CD4-positive, alpha-beta T cell treated with Interleukin-4 for 4 hours (primary cell): ENCODE data around the gene EPHB1.

Experiments
- DNase-seq: peaks from one replicate; pipeline ENCODE4 v3.0.0-alpha.2; 2020

EPHB1 gene

DNA sequence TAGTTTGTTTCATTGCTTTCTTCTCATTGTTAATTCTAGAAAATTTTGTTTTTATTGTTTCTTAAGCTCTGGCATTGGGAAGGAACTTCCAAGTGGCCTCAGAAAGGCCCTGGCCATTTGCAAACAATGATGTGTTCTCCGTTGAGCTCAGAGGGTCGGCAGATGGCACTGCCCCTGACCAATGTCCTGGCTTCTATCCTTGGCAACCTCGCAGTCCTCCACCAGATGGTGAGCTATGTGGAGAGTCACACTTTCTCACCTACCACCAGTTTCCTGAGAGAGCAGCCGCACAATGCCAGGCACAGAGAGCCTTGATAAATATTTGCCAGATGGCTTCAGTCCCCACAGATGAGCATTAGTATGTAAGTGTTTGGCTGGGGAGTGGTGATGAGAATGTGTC, 343.7 kb downstream of the EPHB1 start:
- no peak for DNase-seq

DNA sequence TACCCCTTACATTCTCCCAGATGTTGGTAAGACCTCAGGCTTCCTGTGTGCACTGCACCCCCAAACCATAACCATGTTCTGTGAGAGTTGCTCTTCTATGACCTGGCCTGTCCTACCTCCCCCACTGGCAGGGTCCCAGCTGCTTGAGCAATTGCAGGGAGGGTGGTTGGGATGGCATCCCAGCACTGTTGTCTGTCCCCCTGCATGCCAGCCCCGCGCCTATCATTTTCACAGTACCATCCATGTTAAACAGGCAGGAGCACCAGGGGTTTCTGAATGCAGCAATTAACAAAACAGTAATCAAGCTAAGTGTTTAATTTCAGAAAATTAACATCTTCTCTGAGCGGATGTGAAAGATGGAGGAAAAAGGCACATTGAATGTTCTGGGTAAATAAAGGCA, 345.5 kb downstream of the EPHB1 start:
- no peak for DNase-seq

DNA sequence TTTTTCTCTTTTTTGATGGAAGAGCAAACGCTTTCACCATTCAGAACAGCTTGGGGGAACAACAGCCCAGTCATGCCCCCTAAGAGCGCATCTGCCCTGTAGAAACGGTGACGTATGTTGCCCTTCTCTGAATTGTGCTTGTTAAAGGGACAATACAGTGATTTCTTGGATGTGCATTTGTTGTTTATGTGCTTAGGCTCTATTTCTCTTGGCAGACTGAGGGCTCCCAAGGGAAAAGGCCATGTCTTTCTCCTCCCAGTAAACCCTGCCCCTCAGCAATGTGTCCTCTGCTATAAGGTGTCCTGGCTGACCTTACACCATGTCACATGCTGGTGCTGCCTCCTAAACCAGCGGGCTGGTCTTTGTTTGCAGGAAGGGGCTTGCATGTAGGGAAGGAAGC, 346.1 kb downstream of the EPHB1 start:
- no peak for DNase-seq

DNA sequence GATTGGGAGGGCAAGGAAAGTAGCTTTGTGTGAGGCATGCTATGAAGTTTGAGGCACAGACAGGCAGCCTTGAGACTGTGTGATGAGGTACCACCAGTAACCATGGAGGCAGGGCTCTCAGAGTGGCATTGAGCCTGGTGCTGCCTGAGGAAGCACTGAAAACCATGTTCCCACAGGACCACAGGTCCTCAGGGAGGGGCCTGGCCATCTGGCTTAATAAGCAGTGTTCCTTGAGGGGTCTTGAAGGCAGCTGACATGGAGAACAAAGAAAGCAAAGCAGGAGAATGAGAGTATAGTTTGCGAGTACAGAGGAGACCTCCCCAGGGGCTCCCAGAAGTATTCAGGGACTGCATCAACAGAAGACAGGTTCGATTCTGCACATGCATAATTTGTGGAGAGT, 346.6 kb downstream of the EPHB1 start:
- no peak for DNase-seq

DNA sequence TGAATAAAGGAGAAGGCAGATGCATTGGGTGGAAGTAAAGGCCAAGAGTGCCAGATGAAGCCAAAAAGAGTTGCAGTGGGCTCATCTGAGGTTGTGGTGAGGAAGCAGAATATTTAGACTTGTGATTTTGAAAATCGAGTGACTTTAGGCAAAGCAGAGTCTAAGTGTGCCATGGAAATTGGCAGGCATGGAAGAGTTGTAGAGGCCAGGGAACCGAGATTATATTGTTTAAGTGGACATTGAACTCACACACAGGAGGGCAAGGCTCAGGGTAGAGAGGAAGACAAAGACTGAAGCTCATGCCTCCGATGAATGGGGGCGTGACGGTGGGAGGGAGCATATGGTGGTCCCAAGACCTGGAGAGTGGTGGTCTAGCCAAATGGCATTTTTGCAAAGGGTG, 347.5 kb downstream of the EPHB1 start:
- no peak for DNase-seq

DNA sequence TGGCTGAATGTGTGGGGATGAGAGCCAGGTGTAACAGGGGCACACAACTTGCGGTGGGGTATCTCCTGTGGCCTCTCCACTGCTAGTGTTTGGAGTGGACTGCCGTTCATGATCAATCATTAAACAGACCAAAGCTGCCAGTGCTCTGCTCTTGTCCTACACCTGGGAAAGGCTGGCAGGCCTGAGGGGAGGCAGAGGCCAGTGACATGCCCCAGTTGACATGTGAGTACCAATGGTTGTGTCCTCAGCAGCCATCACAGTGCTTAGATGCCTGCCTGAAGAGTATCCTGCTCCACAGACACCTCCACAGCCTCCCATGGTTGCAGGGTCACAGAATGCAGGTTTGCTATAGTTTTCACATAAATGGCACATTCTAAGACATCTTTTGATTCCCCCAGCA, 348.4 kb downstream of the EPHB1 start:
- no peak for DNase-seq

DNA sequence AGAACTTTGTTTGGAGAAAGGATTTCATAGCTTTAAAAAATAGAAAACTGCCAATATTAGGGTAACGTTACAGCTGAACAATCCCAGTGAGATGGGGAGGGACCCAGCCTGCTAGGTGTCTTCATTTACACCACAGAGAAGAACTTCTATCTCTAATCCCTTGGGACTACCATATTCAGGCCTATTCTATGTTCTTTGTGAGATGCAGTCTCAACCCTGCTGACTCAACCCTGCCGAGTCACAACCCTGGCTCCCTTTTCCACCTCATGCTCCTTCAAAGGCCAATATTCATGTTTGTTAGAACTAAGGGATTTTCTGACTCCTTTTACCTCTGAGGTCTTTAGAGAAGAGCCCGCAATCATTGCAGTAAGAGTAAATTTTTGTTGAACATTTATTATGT, 350.5 kb downstream of the EPHB1 start:
- DNase-seq: no peak

DNA sequence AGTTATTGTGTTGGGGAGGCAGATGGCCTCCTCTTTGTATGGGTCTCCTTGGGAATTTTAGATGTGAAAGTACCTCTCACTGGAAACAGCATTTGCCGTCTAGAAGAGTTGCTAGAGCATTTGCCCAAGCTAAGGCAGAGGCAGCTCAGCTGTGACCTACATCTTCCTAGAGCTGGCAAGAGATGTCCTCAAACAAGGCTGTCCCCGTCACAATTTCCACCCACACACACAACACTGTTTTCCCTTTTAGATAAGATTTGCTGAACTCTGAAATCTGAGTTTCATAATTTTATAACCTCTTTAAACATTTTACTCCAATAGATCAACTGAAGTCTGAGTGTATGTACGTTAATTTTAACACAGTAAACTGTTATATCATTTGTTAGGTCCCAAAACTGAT, 352.6 kb downstream of the EPHB1 start:
- DNase-seq: no peak

DNA sequence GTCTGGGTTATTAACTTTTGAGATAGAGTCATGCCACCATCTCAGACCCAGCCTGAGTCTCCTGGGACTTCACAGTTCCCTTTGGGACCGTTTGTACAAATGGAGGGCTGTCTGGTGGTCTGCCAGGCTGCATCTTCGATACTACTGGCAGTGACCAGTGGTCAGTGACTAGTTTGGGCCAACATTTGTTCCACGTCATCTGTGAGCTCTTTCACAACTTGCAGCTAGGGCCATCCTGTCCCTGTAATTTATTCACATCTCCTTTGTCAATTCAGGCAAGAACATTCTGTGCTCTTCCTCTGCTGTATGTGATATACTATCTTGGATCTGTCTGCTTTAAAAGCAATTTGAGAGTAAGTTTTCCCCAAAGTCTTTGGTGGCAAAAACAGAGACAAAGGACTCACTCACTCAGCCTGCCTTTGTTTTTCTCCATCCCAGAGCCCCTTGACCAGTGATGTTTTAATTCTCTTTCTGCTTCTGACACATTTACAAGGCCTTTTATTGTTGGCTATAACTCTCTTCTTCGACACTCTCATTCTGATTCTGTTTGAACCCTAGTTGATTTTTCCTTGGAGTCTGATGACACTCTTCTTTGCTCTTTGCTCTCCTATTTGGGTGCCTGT, 353.4 kb downstream of the EPHB1 start:
- no peak for DNase-seq

DNA sequence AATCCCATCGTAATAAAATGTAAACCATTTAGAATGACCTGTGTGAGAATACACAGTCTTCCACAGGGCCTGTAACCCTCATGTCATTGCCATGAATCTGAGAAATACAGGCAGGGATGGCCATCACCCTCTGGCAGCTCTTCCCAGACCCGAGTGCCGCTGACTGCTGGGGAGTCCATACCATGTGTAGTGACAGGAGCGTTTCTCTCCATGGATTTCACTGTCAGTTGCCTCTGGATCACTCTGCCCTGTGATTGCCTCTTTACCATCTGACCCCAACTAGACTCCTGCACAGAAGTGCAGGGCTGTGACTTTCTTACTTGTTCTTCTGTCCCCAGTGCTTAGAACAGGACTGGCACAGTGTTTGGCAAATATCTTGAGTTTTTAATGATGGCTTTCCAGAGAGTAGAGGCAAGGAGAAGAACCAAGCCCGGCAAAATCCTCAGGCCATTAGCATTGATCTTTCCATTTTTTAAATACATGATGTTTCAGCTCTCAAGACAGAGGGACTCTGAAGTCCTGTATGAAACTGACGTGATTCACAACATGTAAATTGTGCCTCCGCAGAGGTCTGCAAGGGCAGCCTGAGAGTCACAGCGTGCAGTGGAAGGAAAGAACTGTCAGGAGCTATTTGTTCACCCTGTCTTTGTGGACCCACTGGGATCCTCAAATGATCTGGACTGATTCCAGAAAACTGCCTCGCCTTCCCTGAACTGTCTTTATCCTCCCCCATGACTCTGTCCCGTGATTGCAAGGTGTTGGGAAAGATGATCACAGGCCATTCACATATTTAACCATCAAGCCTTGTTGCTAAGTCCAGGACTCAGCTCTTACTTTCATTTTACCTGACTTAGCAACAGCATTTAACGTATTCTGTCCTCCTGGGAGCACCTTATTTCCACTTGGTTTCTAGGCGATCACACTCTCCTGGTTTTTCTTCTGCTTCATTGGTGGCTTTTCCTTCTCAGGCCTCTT, 354.9 kb downstream of the EPHB1 start:
- DNase-seq: no peak

DNA sequence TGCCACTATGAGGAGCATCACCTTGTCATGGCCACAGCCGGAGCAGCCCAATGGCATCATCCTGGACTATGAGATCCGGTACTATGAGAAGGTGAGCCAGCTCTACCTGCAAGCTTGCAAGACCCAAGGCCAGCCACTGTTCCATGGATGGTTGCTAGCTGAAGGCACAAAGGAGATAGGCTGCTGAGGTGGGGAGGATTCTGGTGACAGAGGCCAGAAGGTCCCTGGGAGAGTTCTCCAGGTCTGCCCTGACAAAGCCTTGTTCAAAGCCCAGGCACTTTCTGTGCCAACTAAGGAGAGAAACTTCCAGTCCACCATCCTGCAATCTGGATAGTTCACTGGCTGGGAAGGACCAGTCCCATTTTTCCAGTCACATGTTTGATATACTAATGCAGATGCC, 359.1 kb downstream of the EPHB1 start:
- no peak for DNase-seq

DNA sequence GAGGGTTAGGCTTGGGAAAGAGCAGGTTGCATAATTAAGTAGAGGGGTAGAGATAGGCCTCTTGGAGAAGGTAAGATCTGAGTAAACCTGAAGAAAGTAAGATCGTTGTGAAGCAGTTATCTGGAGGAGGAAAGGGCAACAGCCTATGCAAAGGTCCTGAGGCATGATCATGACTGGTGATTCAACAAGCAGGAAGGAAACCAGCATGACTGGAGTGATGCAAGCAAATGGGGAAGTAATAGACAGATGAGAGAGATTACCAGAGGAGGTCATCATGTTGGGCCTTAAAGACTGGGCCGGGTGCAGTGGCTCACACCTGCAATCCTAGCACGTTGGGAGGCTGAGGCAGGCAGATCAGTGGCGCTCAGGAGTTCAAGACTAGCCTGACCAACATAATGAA, 360.2 kb downstream of the EPHB1 start:
- DNase-seq: no peak

DNA sequence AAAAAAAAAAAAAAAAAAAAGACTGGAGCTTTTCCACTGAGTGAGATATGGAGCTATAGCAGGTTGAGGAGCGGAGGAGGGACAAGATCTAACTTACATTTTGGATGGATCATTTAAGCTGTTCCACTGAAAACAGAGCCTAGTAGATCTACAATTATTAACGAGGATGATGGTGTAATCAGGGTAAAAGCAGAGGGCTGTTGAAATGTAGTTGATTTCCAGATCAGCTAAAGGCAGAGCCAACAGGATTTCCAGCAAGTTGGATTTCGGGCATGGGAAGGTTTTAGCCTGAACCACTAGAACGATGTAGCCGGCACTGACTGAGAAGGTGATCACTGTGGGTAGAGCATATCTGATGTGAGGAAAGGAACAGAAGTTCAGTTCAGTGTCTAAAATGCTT, 360.7 kb downstream of the EPHB1 start:
- DNase-seq: no peak

DNA sequence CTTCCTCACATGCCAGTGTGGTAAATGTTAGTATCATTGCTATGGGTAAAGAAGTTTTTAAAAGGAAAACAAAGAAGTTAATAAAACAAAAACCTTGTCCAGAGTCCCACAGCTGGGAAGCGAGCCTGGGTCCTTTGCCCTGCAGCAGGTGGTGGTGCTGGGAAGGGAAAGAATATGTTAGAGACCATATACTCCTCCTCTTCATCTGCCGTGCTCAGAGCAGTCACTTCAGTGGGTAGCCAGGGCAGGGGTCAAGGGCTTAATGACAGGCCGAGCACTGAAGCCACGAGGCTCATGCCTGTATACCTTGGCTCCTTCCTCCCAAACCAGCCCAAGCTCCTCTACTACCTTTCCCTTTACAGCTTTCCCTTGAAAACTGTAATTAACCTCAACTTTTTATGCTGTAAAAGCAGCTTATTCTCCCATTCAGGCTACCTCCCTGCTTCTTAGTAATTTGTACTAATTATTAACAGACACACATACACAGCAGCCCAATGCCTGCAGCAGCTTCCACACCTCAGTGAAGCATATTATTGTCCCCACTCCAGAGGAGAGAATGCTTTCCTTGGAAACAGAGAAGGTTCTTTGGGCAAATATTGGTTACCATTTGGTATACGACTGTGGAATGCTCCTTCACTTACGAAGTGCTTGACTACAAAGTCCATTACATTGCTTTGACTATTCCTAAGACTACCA, 362.1 kb downstream of the EPHB1 start:
- no peak for DNase-seq

DNA sequence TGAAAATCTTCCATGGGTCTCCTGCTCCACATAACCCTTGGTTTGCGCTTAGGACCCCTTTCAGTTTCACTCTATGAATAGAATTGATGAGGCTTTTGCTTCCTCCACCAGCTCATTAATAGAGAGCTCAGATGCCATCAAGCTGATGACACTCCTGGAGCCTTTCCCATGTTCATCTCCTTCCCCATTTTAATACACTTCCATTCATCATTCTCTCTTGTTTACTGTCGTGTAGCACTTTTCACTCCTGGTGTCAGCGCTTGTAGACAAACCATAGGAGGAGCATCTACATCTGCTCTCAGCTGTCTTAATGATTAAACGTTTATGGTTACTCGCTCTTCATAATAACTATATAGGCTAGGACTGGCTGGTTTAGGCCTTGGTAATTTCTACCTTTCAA, 363.5 kb downstream of the EPHB1 start:
- DNase-seq: no peak

DNA sequence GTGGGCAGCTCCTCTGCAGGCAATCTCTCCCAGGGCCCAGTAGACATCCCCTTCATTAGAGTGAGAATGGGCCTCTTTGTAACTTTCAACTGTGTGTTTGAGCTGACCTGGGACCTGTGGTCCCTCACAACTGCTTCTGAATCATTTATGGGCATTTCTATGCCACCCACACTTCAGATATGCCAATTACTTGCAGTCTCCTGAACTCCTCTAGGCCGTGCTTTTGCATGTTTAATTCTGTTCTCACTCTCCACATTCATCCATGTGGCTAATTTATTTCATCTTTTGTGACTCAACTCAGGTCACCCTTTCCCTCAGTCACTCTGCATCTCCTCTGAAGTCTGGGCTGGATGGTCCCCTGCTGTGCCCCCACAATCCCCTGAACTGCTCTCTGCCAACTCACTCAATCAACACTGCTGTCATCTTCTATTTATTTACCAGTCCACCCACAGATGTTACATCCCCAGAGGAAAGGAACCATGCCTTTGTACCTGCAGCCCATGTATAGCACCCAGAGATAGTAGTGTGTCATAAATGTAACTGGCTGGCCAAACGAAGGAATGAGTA, 364.7 kb downstream of the EPHB1 start:
- DNase-seq: no peak

DNA sequence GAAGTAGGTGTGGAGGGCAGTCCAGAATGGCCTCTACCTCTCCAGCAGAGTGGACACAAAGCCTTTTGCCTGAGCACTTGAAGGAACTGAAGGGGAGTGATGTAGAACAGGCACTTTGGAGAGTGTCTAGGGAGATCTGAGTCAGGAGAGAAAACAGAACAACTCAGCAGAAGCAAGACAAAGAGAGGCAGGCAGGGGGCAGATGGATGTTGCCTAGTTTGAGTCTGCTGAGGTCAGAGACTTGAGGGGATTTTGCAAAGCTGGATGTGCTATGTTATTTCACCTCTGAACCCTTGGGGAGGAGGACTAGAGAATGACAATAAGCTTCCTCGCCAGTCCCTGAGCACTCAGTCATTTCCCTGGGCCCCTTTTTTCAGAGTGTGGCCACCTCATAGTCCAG, 366.4 kb downstream of the EPHB1 start:
- DNase-seq: no peak

DNA sequence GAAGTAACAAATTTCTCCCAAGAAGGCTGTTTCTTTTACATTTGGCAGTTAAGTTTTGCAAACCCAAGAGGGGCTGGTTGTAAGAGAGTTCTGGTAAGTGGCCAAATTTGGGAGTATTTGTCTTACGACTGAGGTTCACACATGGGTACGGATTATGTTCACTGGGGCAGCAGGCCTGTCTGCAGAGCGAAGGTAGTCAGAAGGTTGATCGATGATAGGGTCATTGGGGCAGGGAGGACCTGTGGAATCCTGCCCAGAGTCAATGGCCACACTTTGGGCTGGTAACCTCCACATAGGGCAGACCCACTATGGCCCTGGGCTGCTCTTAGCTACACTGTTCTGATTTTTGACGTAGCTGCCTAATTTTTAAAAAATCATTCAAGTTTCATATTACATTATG, 368.6 kb downstream of the EPHB1 start:
- DNase-seq: no peak

DNA sequence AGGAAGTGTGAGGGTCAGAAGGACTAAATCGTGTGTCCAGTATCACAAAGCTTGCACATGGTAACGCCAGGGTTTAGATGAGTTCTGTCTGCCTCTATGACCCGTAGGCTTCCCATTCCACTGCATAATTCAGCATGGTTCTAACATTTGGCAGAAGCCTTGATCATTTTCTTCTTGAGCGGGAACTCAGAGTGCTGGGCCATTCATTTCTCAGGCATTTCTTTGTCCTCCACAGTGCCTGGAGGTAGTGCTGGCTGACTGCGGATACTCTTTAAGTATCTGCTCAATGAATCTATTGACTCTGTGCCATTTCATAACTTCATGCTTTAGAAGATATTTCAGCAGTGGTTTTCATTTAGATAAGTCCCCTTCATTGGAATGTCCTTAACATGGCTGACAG, 370.2 kb downstream of the EPHB1 start:
- no peak for DNase-seq

DNA sequence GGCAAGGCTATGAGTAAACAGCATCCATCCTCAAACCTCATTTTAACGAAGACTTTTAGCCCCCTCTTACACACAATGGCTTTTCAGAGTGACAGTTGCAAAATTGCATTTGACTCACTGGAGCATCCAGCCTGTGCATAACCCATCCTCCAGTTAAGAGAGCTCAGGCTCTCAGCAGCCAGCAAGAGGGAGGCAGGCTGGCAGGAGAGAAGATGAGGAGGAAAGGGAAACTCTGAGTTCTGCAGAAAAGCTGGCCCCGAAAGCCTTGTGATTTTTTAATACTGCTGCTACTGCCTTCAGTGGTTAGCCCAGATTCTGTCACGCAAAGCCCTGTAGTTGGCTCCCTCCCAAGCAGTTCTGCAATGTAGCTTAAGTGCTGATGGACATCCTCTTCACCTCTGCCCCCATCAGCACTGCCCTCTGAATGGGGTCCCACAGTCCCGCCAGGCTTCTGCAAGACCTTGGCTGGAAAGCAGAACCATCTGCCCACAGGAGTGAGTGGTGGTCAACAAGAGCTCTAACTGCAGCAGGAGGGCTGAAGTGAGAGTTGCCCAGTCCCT, 371.3 kb downstream of the EPHB1 start:
- no peak for DNase-seq

DNA sequence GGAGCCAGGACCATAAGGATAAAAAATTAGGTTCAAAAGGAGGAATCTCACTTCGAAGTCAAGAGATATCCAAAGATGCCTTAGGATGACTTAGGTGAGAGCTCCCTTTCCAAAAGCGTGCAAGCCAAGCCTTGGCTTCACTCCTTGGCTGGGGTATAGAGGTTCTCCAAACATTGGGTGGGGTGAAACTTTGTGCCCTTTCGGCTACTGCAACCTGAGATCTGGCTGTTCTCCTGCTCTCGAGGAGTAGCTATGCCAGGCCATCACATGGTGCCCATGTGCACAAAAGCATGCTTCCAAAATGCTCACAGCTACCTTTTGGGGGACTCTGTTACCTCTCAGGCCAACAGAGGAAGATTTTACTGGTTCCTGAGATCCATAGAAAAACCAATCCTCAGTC, 373.8 kb downstream of the EPHB1 start:
- DNase-seq: no peak

DNA sequence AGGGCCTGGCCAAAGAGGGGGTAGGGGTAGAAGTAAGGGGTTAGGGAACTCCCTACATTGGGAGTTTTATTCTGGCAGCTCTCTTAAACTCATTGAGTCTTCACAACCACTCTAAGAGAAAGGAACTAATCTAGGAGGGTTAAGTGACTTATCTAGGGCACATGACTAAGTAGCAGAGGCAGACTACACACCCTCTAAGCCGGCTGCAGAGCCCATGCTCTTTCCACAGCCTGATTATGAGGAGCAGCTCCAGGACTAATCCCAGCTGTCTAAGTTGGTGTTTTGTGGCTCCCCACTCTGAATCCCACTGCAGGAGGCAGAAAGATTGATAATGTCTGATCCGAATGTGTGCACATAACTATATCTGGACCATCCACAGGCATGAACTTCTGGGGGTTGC, 374.6 kb downstream of the EPHB1 start:
- DNase-seq: no peak

DNA sequence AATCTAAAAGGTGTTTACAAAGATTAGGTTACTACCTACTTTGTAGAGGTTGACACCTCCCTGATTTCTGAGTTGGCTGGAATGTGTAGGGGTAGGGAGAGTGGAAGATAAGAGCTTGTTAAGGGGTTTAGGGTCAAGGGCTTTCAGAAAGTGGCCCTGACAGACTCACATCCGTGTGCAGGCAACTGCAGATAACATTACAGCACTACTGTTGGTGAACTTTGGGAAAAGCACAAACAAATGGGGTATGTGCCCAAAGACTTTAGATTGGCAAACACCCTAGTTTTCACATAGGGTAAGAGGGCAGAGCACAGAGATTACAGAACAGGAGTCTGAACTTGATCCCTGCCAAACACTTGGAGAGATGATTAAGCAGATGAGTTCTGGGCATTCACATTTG, 375.7 kb downstream of the EPHB1 start:
- no peak for DNase-seq
